GM12878 (cell line): ENCODE data around the gene CACNG5. TPM values are rescaled to one million over a fixed set of nuclear protein-coding genes. Genes with fewer than 3 reads are reported as not detected.

Experiments used
- ATAC-seq: fragments of 200-7000 bp; cut with Tn5 transposase; 3 replicates; pipeline ENCODE4 v1.9.1; 2020; ENCODE audit warnings: mild to moderate bottlenecking, moderate library complexity
- BruUV-seq: library from RNA; stranded (reverse); fragments of 400-500 nt; replicated peaks from 2 replicates; lab custom pipeline; 2021; lab: Mats Ljungman, UMichigan
- CTCF ChIA-PET: fragments of 300-600 bp; sonication (Branson Sonifier 250); formaldehyde crosslinking; extraction: SDS; loops from one replicate; lab custom pipeline; 2021; ENCODE audit warnings: inconsistent platforms; lab: Yijun Ruan, JAX
- POLR2A ChIA-PET: fragments of 350-600 bp; formaldehyde crosslinking; extraction: SDS; loops from one replicate; lab custom pipeline; 2021; ENCODE audit warnings: inconsistent platforms; lab: Charles Lee
- RAD21 ChIA-PET: fragments of 300-600 bp; sonication (Branson Sonifier 250); formaldehyde crosslinking; loops from one replicate; lab custom pipeline; 2023; ENCODE audit warnings: antibody characterized with exemption; ENCODE audit not compliant: unreplicated experiment; lab: Charles Lee
- SMC1A ChIA-PET: fragments of 300-600 bp; sonication (Branson Sonifier 250); formaldehyde crosslinking; loops from one replicate; lab custom pipeline; 2023; ENCODE audit not compliant: unreplicated experiment, uncharacterized antibody; lab: Charles Lee
- DNase-seq: peaks from one replicate; pipeline ENCODE4 v3.0.0-alpha.2; 2011; ENCODE audit warnings: low read depth, low spot score
- FAIRE-seq: peaks from 3 replicates; lab custom pipeline; 2011; peaks lifted over from hg19 to GRCh38; lab: Jason Lieb, UNC
- H2AFZ ChIP-seq: 2 replicates; pipeline ENCODE4 v1.6.0; 2011; ENCODE audit warnings: low read depth, low read length, control low read depth; ENCODE audit not compliant: control insufficient read depth
- H3K27ac ChIP-seq: 2 replicates; pipeline ENCODE4 v1.5.1; 2011; ENCODE audit warnings: control low read depth; ENCODE audit not compliant: control insufficient read depth, insufficient read depth
- H3K27me3 ChIP-seq, 2 experiments: replicated peaks in 1 of 2; 2 replicates each; pipeline versions ENCODE4 v1.6.0 to v1.6.1; 2011; ENCODE audit warnings: low read length in 1 of 2; ENCODE audit not compliant: control insufficient read depth in 2 of 2, insufficient read depth in 2 of 2
- H3K36me3 ChIP-seq, 2 experiments: 2 replicates each; pipeline ENCODE4 v1.5.1; 2011; ENCODE audit warnings: low read length in 1 of 2; ENCODE audit not compliant: control insufficient read depth in 2 of 2, insufficient read depth in 2 of 2
- H3K4me1 ChIP-seq: 2 replicates; pipeline ENCODE4 v1.6.1; 2011; ENCODE audit warnings: mild to moderate bottlenecking, low read length, moderate library complexity, mixed read lengths; ENCODE audit not compliant: control insufficient read depth, insufficient read depth
- H3K4me2 ChIP-seq: 2 replicates; pipeline ENCODE4 v1.6.0; 2011; ENCODE audit warnings: control low read depth; ENCODE audit not compliant: control insufficient read depth, insufficient read depth
- H3K4me3 ChIP-seq: fragments of 200-600 bp; sonication (generic); 2 replicates; pipeline ENCODE4 v1.5.1; 2016
- H3K79me2 ChIP-seq: 2 replicates; pipeline ENCODE4 v1.6.0; 2011; ENCODE audit warnings: low read length; ENCODE audit not compliant: control insufficient read depth, insufficient read depth
- H3K9ac ChIP-seq: 2 replicates; pipeline ENCODE4 v1.8.0; 2011; ENCODE audit warnings: low read length, control low read depth, mixed read lengths; ENCODE audit not compliant: control insufficient read depth, insufficient read depth
- H3K9me3 ChIP-seq: replicated peaks from 3 replicates; pipeline ENCODE4 v1.5.1; 2011; ENCODE audit warnings: mild to moderate bottlenecking, low read length; ENCODE audit not compliant: control insufficient read depth, insufficient read depth
- H4K20me1 ChIP-seq: 2 replicates; pipeline ENCODE4 v1.6.0; 2011; ENCODE audit not compliant: control insufficient read depth, insufficient read depth
- CHD2 ChIP-seq: IDR thresholded peaks from 2 replicates; pipeline ENCODE4 v1.6.1; 2011; ENCODE audit warnings: low read depth, low read length, improper control_type of control experiment, borderline replicate concordance
- EED ChIP-seq: sonication (generic); IDR thresholded peaks from 2 replicates; pipeline ENCODE4 v1.6.1; 2016; ENCODE audit warnings: antibody characterized with exemption, low read depth
- KAT2A ChIP-seq: conservative IDR thresholded peaks from 2 replicates; pipeline ENCODE4 v1.6.1; 2011; ENCODE audit warnings: low read depth, low read length; ENCODE audit not compliant: control insufficient read depth
- NR2C2 ChIP-seq: IDR thresholded peaks from 2 replicates; pipeline ENCODE4 v1.6.1; 2011; ENCODE audit warnings: borderline replicate concordance, low read depth; ENCODE audit not compliant: control insufficient read depth, insufficient read length
- PML ChIP-seq: IDR thresholded peaks from 2 replicates; pipeline ENCODE4 v1.6.1; 2012; ENCODE audit warnings: low read length, inconsistent platforms
- POU2F2 ChIP-seq: IDR thresholded peaks from 3 replicates; pipeline ENCODE4 v1.6.1; 2011; ENCODE audit warnings: low read depth, mild to moderate bottlenecking, low read length, borderline replicate concordance
- SKIL ChIP-seq: fragments of 450-650 bp; IDR thresholded peaks from 2 replicates; pipeline ENCODE4 v1.6.1; 2017; ENCODE audit warnings: mild to moderate bottlenecking, low read depth, inconsistent platforms; ENCODE audit not compliant: poor library complexity, severe bottlenecking
- TCF12 ChIP-seq: IDR thresholded peaks from 2 replicates; pipeline ENCODE4 v1.6.1; 2011; ENCODE audit warnings: low read depth, mild to moderate bottlenecking, low read length
- ZBTB40 ChIP-seq: fragments of 450-650 bp; IDR thresholded peaks from 2 replicates; pipeline ENCODE4 v1.6.1; 2016; ENCODE audit warnings: mild to moderate bottlenecking, moderate library complexity, borderline replicate concordance
- WGBS: methylation state at CpG from one replicate; pipeline ENCODE4 v1.1.6; 2016; ENCODE audit warnings: low lambda C conversion rate; ENCODE audit not compliant: insufficient replicate concordance, insufficient coverage; ENCODE audit errors: missing lambda C conversion rate; 5-methylcytosine and 5-hydroxymethylcytosine counted together
- in situ Hi-C: fragments of 300-500 bp; cut with MboI; formaldehyde crosslinking; loops from 9 replicates; pipeline ENCODE4 v1.14.3; 2018; ENCODE audit warnings: mixed read lengths
- intact Hi-C: fragments of 100-400 bp; cut with micrococcal nuclease; formaldehyde crosslinking; loops from one replicate; pipeline ENCODE4 v1.14.2; 2022; ENCODE audit not compliant: unreplicated experiment
- polyA plus RNA-seq, 11 experiments: library from polyadenylated mRNA; depleted of rRNA in 4 of 11; unstranded in 6 of 11; stranded (reverse) in 5 of 11; fragments of >200 nt; fragmentation: Nextera tagmentation in 4 of 11; fragmentation: Illumina TruSeq in 1 of 11; extraction: Ambion mirVana in 4 of 11; extraction: Trizol in 1 of 11; gene quantifications; 1 replicate in 1 of 11; 2 replicates in 10 of 11; pipeline versions ENCODE4 v1.2.1 to v1.2.3, GENCODE V29; 2011 to 2016; ENCODE audit warnings: inconsistent platforms in 2 of 11, missing spikeins in 2 of 11, low read depth in 1 of 11
- total RNA-seq, 4 experiments: library from RNA; depleted of rRNA in 3 of 4; stranded (reverse); fragments of >200 nt in 3 of 4; fragmentation: Illumina TruSeq in 1 of 4; extraction: Trizol in 1 of 4; gene quantifications; 2 replicates each; pipeline versions ENCODE4 v1.2.1 to v1.2.3, GENCODE V29; 2013 to 2021

The CACNG5 gene
- total and polyA plus RNA-seq, 10 of the 15 experiments (the other 5 are each of a cell fraction or from before 2014, with no cell fraction given), result not detected

- BruUV-seq, result no TSS peak
- ChIA-PET CTCF (interaction anchor here (0.9 to 1.1 kb wide), 2 partner anchors 11 to 240 kb away, joined by 3 read pairs; no protein-coding TSS in a partner anchor), SMC1A (no interaction called here), POLR2A (no interaction called here), RAD21 (no interaction called here)
- TF ChIP-seq EED (no peak), KAT2A (no peak), TCF12 (no peak)
- H3K79me2 ChIP-seq, result no peaks in the 10 kb centered on the region
- H4K20me1 ChIP-seq, result no peaks in the 10 kb centered on the region
- no peak overlapping the region for H3K4me3 ChIP-seq
- H3K4me1 ChIP-seq, result no peaks in the 10 kb centered on the region
- H3K27ac ChIP-seq, result no peak overlapping the region
- no peak for DNase-seq
- ATAC-seq, result no peak
- FAIRE-seq, result no peak
- no peak overlapping the region for H2AFZ ChIP-seq
- no peak overlapping the region for H3K4me2 ChIP-seq
- no peak overlapping the region for H3K9ac ChIP-seq
- intact Hi-C loops (no loop called here), in situ Hi-C loops (no loop called here)
- WGBS, result 13% methylated on average over 5 of the region's 5 CpGs
- H3K9me3 ChIP-seq, result no peaks in the 10 kb centered on the region
- H3K27me3 ChIP-seq, result no peaks in the 10 kb centered on the region
- no peaks in the 10 kb centered on the region for H3K36me3 ChIP-seq
These were observed 7.6 kb downstream of the CACNG5 start for GRCh38 chr17:66842505-66842904.

- in situ Hi-C loops (no loop called here), intact Hi-C loops (no loop called here)
- H3K79me2 ChIP-seq, result no peaks in the 10 kb centered on the region
- H3K4me2 ChIP-seq, result no peak overlapping the region
- no peak for ATAC-seq
- H3K9me3 ChIP-seq, result no peaks in the 10 kb centered on the region
- ChIA-PET POLR2A (no interaction called here), RAD21 (no interaction called here), SMC1A (no interaction called here), CTCF (interaction anchor here (0.9 kb wide), 1 partner anchor 10 kb away, joined by 3 read pairs; no protein-coding TSS in a partner anchor)
- no TSS peak for BruUV-seq
- WGBS, result 52% methylated on average over 3 of the region's 3 CpGs
- no peak overlapping the region for H3K27ac ChIP-seq
- H2AFZ ChIP-seq, result no peak overlapping the region
- no peak overlapping the region for H3K9ac ChIP-seq
- no peaks in the 10 kb centered on the region for H3K27me3 ChIP-seq
- no peak for FAIRE-seq
- H4K20me1 ChIP-seq, result no peaks in the 10 kb centered on the region
- DNase-seq, result no peak
- no peaks in the 10 kb centered on the region for H3K4me1 ChIP-seq
- H3K4me3 ChIP-seq, result no peak overlapping the region
- no peaks in the 10 kb centered on the region for H3K36me3 ChIP-seq
- TF ChIP-seq NR2C2 (no peak), CHD2 (no peak), POU2F2 (no peak), ZBTB40 (no peak), SKIL (no peak), PML (no peak)
These were observed 8.0 kb downstream of the CACNG5 start for GRCh38 chr17:66842959-66843358.
